ENCODE measurements around the gene SREBF1. TPM values are rescaled to one million over a fixed set of nuclear protein-coding genes. Genes with fewer than 3 reads are reported as not detected.

SREBF1 gene
- total and polyA plus RNA-seq, 3 donors from 2014 or later, result 142 to 256 (median 239) TPM

DNA sequence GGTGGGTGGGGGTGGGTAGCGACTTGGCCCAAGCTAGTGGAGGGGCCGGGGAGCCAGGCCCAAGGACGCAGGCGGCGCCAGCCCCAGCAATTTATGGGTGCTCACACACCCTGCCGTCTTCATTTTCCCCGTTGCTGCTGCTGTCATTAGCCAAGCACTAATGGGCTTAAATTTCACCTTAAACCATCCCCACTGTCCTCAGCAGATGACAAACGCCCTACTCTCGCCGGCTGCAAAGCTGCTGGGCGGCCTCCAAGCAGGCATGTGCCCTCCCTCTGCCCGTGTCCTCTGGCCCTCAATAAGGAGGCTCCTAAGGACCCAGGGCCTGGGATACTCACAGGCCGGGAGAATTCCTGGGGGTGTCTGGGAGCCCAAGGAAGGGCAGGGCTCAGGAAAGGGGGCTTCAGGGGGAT is 66.1 kb downstream of the SREBF1 start:
- no peaks in the 10 kb centered on the region for H3K27me3 ChIP-seq
- no peak overlapping the region for H3K27ac ChIP-seq
- no peak overlapping the region for H3K4me3 ChIP-seq
- no peak for TF ChIP-seq POLR2A (IDR thresholded peaks at IDR 0.05)
- TF ChIP-seq, protein P1, sequence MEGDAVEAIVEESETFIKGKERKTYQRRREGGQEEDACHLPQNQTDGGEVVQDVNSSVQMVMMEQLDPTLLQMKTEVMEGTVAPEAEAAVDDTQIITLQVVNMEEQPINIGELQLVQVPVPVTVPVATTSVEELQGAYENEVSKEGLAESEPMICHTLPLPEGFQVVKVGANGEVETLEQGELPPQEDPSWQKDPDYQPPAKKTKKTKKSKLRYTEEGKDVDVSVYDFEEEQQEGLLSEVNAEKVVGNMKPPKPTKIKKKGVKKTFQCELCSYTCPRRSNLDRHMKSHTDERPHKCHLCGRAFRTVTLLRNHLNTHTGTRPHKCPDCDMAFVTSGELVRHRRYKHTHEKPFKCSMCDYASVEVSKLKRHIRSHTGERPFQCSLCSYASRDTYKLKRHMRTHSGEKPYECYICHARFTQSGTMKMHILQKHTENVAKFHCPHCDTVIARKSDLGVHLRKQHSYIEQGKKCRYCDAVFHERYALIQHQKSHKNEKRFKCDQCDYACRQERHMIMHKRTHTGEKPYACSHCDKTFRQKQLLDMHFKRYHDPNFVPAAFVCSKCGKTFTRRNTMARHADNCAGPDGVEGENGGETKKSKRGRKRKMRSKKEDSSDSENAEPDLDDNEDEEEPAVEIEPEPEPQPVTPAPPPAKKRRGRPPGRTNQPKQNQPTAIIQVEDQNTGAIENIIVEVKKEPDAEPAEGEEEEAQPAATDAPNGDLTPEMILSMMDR (IDR thresholded peaks at IDR 0.05), result no peak
- H3K4me1 ChIP-seq, result peaks cover 38% of the 10 kb centered on the region
- intact Hi-C loops (cut with DNase I; ENCODE audit: low total_unique reads), result no loop called here
- H3K9me3 ChIP-seq, result no peaks in the 10 kb centered on the region
- WGBS, 2 donors, result 71 to 73% methylated on average over 7 to 13 of the region's 13 CpGs
- DNase-seq, result no peak
- no peaks in the 10 kb centered on the region for H3K36me3 ChIP-seq (ENCODE audit: low read depth, missing control alignments)

DNA sequence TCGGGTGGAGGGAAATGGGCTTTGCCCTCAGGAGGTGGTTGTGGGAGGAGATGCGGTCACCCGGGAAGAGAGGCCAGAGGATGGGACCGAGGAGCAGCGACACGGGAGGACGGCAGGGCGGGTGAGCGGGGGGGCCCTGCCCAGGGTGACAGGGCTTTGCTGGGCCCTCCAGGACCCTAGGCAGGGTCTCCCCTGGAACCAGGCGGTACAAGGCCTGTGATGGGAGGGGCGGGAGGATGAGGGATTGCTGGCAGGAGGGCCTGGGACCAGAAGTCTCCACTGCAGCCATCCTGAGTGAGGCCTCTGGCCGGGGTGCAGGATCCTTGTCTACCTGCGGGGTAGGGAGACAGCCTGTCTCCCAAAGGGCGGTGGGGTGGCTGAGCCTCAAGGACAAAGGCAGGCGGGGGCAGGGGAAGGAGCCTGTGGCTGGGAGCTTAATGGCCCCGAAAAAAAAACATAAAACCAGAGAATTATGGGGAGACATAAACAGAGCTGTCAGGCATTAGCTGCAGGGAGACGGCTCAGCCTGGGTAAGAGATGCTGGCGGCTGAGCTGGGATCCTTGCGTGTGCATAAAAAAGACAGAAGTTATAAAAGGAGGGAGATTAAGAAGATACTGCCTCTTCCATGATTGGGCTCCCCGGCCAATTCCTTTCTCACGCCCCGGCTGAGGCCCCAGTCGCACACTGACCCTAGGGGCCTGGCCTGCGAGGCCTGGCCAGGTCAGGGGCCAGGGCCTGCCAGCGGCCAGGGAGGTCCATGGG is 66.7 kb downstream of the SREBF1 start:
- H3K36me3 ChIP-seq (ENCODE audit: low read depth, missing control alignments), result no peaks in the 10 kb centered on the region
- H3K4me1 ChIP-seq, result peaks cover 38% of the 10 kb centered on the region
- intact Hi-C loops (cut with DNase I; ENCODE audit: low total_unique reads), result no loop called here
- no peak overlapping the region for H3K4me3 ChIP-seq
- no peak overlapping the region for H3K27ac ChIP-seq
- DNase-seq, result no peak
- 47 to 48% methylated on average over 22 to 25 of the region's 25 CpGs for whole genome bisulfite sequencing, 2 donors
- no peaks in the 10 kb centered on the region for H3K27me3 ChIP-seq
- no peaks in the 10 kb centered on the region for H3K9me3 ChIP-seq
- TF ChIP-seq POLR2A (IDR thresholded peaks at IDR 0.05), result no peak
- TF ChIP-seq, protein P1 (IDR thresholded peaks at IDR 0.05), result no peak

- Histone ChIP-seq H3K4me1 (peaks cover 27% of the 10 kb centered on the region), H3K27me3 (no peaks in the 10 kb centered on the region), H3K4me3 (no peak overlapping the region), H3K9me3 (no peaks in the 10 kb centered on the region), H3K36me3 (ENCODE audit: low read depth, missing control alignments) (no peaks in the 10 kb centered on the region), H3K27ac (no peak overlapping the region)
- DNase-seq, result peak; percentile 34
- intact Hi-C loops (cut with DNase I; ENCODE audit: low total_unique reads), result no loop called here
- TF ChIP-seq, protein P1 (IDR thresholded peaks at IDR 0.05), result no peak
- no peak for TF ChIP-seq POLR2A (IDR thresholded peaks at IDR 0.05)
- WGBS, 2 donors, result 47 to 67% methylated on average over 9 to 14 of the region's 14 CpGs
Observed at GRCh38 chr17:17768424-17769088, 68.2 kb downstream of the SREBF1 start.

DNA sequence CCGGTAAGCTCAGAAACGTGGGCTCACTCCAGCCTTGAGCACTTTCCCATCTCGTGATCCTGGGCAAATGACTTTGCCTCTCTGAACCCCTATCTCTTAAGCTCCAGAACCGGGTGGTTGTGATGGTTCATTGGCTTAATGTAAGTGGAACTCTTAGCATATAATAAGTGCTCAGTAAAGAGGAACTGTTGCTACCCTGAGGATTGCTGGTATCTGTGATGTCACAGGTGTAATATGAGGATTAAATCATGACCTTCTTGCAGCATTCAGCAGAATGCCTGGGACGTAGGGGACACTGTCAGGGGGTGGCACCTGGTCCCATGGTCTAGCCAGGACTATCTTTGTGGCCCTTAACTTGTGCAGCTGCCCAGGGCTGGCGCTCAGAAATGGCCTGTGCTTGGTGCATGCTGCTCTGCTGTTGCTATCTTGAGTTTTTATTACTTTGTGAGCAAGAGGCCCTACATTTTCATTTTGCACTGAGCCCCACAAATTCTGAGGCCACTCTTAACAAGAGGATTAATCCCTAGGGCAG is 68.8 kb downstream of the SREBF1 start:
- no peaks in the 10 kb centered on the region for H3K36me3 ChIP-seq (ENCODE audit: low read depth, missing control alignments)
- no peak for TF ChIP-seq POLR2A (IDR thresholded peaks at IDR 0.05)
- TF ChIP-seq, protein P1 (IDR thresholded peaks at IDR 0.05), result no peak
- H3K9me3 ChIP-seq, result no peaks in the 10 kb centered on the region
- 77 to 100% methylated on average over 4 to 6 of the region's 6 CpGs for WGBS, 2 donors
- intact Hi-C loops (cut with DNase I; ENCODE audit: low total_unique reads), result no loop called here
- H3K27me3 ChIP-seq, result no peaks in the 10 kb centered on the region
- H3K4me1 ChIP-seq, result peaks cover 27% of the 10 kb centered on the region
- no peak overlapping the region for H3K27ac ChIP-seq
- DNase-seq, result no peak
- no peak overlapping the region for H3K4me3 ChIP-seq
